Osteoblast (primary cell): Measurements from ENCODE around the gene PPP2R5E. TPM values are rescaled to one million over a fixed set of nuclear protein-coding genes. Genes with fewer than 3 reads are reported as not detected.

Experiments used
- DNase-seq: peaks from one replicate; pipeline ENCODE4 v3.0.0; 2011; ENCODE audit warnings: low spot score, mixed read lengths; ENCODE audit not compliant: insufficient read length; ENCODE audit errors: missing footprints
- H2AFZ ChIP-seq: 2 replicates; pipeline ENCODE4 v1.6.0; 2011; ENCODE audit warnings: mild to moderate bottlenecking, low read length
- H3K27ac ChIP-seq: 2 replicates; pipeline ENCODE4 v1.5.1; 2011; ENCODE audit warnings: mild to moderate bottlenecking, low read depth, low read length, moderate library complexity
- H3K27me3 ChIP-seq: 2 replicates; pipeline ENCODE4 v1.6.0; 2012; ENCODE audit warnings: mild to moderate bottlenecking, control low read depth, inconsistent platforms, low read length, moderate library complexity; ENCODE audit not compliant: insufficient read depth
- H3K36me3 ChIP-seq: 2 replicates; pipeline ENCODE4 v1.5.1; 2011; ENCODE audit warnings: mild to moderate bottlenecking, low read length, control low read depth, moderate library complexity; ENCODE audit not compliant: insufficient read depth
- H3K4me1 ChIP-seq: 2 replicates; pipeline ENCODE4 v1.5.1; 2011; ENCODE audit warnings: mild to moderate bottlenecking, low read length, control low read depth, moderate library complexity; ENCODE audit not compliant: insufficient read depth
- H3K4me2 ChIP-seq: 2 replicates; pipeline ENCODE4 v1.6.0; 2011; ENCODE audit warnings: mild to moderate bottlenecking, low read length; ENCODE audit not compliant: insufficient read depth
- H3K4me3 ChIP-seq: fragments of 200-600 bp; sonication (generic); 3 replicates; pipeline ENCODE4 v1.5.1; 2012; ENCODE audit warnings: mild to moderate bottlenecking, low read length, inconsistent platforms; ENCODE audit not compliant: insufficient read depth
- H3K79me2 ChIP-seq: 2 replicates; pipeline ENCODE4 v1.6.0; 2012; ENCODE audit warnings: mild to moderate bottlenecking, low read length, control low read depth, inconsistent platforms; ENCODE audit not compliant: insufficient read depth
- H3K9me3 ChIP-seq: 2 replicates; pipeline ENCODE4 v1.5.1; 2011; ENCODE audit warnings: low read depth, low read length, control low read depth
- H4K20me1 ChIP-seq: 2 replicates; pipeline ENCODE4 v1.6.0; 2012; ENCODE audit warnings: mild to moderate bottlenecking, low read length, control low read depth; ENCODE audit not compliant: insufficient read depth
- CTCF ChIP-seq: IDR thresholded peaks from 2 replicates; pipeline ENCODE4 v1.5.1; 2011; ENCODE audit warnings: mild to moderate bottlenecking, low read depth, low read length, moderate library complexity; ENCODE audit errors: extremely low read depth
- total RNA-seq: library from RNA; depleted of rRNA; stranded (reverse); fragments of >200 nt; gene quantifications from 2 replicates; pipeline ENCODE4 v1.2.3, GENCODE V29; 2012

Gene PPP2R5E
- total RNA-seq, 1 donor = 29.3 TPM

- no peak overlapping the region for H3K4me3 ChIP-seq
- no peak for TF ChIP-seq CTCF
- H2AFZ ChIP-seq = no peak overlapping the region
- H3K27ac ChIP-seq = peak overlapping the region; percentile 2
- H3K9me3 ChIP-seq = no peaks in the 10 kb centered on the region
- DNase-seq = peak; percentile 85
- no peaks in the 10 kb centered on the region for H3K27me3 ChIP-seq
- peaks cover 8% of the 10 kb centered on the region for H4K20me1 ChIP-seq
- peaks cover 65% of the 10 kb centered on the region for H3K79me2 ChIP-seq
- H3K4me2 ChIP-seq = peak overlapping the region; percentile 2
- H3K4me1 ChIP-seq = peaks cover 38% of the 10 kb centered on the region
- H3K36me3 ChIP-seq = no peaks in the 10 kb centered on the region
Measured at GRCh38 chr14:63435838-63436237, 107.3 kb downstream of the PPP2R5E start.

GRCh38 chr14:63435204-63435603 is 108.0 kb downstream of the PPP2R5E start:
- Histone ChIP-seq H3K4me1 (peaks cover 38% of the 10 kb centered on the region), H3K4me2 (peak overlapping the region; percentile 2), H3K36me3 (no peaks in the 10 kb centered on the region), H3K79me2 (peaks cover 66% of the 10 kb centered on the region), H3K27ac (peak overlapping the region; percentile 2), H4K20me1 (peaks cover 8% of the 10 kb centered on the region), H3K4me3 (no peak overlapping the region), H3K9me3 (no peaks in the 10 kb centered on the region), H3K27me3 (no peaks in the 10 kb centered on the region), H2AFZ (no peak overlapping the region)
- TF ChIP-seq CTCF = no peak
- no peak for DNase-seq

- H4K20me1 ChIP-seq = peaks cover 10% of the 10 kb centered on the region
- no peak overlapping the region for H3K4me2 ChIP-seq
- no peaks in the 10 kb centered on the region for H3K27me3 ChIP-seq
- peaks cover 62% of the 10 kb centered on the region for H3K79me2 ChIP-seq
- no peak for TF ChIP-seq CTCF
- H3K4me3 ChIP-seq = no peak overlapping the region
- no peaks in the 10 kb centered on the region for H3K36me3 ChIP-seq
- H3K27ac ChIP-seq = no peak overlapping the region
- no peak overlapping the region for H2AFZ ChIP-seq
- no peak for DNase-seq
- H3K4me1 ChIP-seq = peaks cover 28% of the 10 kb centered on the region
- H3K9me3 ChIP-seq = no peaks in the 10 kb centered on the region
Measured at GRCh38 chr14:63432888-63433552, 110.2 kb downstream of the PPP2R5E start.

- H3K27ac ChIP-seq = no peak overlapping the region
- DNase-seq = no peak
- H3K9me3 ChIP-seq = no peaks in the 10 kb centered on the region
- peaks cover 9% of the 10 kb centered on the region for H4K20me1 ChIP-seq
- no peak overlapping the region for H3K4me2 ChIP-seq
- H3K36me3 ChIP-seq = no peaks in the 10 kb centered on the region
- H3K4me1 ChIP-seq = peaks cover 20% of the 10 kb centered on the region
- no peak for TF ChIP-seq CTCF
- no peaks in the 10 kb centered on the region for H3K27me3 ChIP-seq
- peaks cover 64% of the 10 kb centered on the region for H3K79me2 ChIP-seq
- H2AFZ ChIP-seq = no peak overlapping the region
- H3K4me3 ChIP-seq = no peak overlapping the region
Measured at GRCh38 chr14:63432228-63432627, 110.9 kb downstream of the PPP2R5E start.
